Tibial nerve (tissue), 3 donors: ENCODE data around the gene LRRC3C.

Source experiments
- POLR2A ChIP-seq, 2 donors: fragments of 450-650 bp; IDR thresholded peaks; one replicate each; pipeline ENCODE4 v1.6.1; 2017; ENCODE audit warnings: antibody characterized with exemption in 2 of 2, mild to moderate bottlenecking in 2 of 2, moderate library complexity in 2 of 2
- TF ChIP-seq, protein P1 (sequence below), 5 experiments: fragments of 200-600 bp in 3 of 5; fragments of 450-650 bp in 2 of 5; sonication (generic) in 3 of 5; IDR thresholded peaks; one replicate each; pipeline ENCODE4 v1.5.1; 2016 to 2019; ENCODE audit warnings: antibody characterized with exemption in 5 of 5, mild to moderate bottlenecking in 3 of 5, moderate library complexity in 2 of 5

DNA sequence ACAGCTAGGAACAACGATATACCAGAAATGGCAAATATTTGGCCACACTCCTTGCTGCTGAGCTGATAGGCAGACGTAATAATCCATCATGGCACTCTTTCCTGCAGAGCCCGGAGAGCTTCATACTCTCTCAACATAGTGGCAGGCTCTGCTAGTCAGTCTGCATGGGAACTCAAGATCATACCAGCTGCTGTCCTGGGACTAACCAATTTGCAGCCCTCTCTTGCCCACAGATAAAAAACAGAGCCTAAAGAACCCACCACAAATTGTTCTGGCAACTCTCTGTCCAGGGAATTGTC is 22.6 kb upstream of the LRRC3C start:
- TF ChIP-seq, protein P1, sequence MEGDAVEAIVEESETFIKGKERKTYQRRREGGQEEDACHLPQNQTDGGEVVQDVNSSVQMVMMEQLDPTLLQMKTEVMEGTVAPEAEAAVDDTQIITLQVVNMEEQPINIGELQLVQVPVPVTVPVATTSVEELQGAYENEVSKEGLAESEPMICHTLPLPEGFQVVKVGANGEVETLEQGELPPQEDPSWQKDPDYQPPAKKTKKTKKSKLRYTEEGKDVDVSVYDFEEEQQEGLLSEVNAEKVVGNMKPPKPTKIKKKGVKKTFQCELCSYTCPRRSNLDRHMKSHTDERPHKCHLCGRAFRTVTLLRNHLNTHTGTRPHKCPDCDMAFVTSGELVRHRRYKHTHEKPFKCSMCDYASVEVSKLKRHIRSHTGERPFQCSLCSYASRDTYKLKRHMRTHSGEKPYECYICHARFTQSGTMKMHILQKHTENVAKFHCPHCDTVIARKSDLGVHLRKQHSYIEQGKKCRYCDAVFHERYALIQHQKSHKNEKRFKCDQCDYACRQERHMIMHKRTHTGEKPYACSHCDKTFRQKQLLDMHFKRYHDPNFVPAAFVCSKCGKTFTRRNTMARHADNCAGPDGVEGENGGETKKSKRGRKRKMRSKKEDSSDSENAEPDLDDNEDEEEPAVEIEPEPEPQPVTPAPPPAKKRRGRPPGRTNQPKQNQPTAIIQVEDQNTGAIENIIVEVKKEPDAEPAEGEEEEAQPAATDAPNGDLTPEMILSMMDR (IDR thresholded peaks at IDR 0.05), result no peak
- TF ChIP-seq POLR2A (IDR thresholded peaks at IDR 0.05), result no peak
